Fibroblast of the aortic adventitia (primary cell): Measurements from ENCODE around the gene GRAMD1A. TPM values are rescaled to one million over a fixed set of nuclear protein-coding genes. Genes with fewer than 3 reads are reported as not detected.

ENCODE experiments used
- DNase-seq: peaks from one replicate; pipeline ENCODE4 v3.0.0-alpha.2; 2010; ENCODE audit warnings: low read depth
- H3K4me3 ChIP-seq: 2 replicates; pipeline ENCODE4 v1.5.1; 2011; ENCODE audit warnings: low read depth, mild to moderate bottlenecking, control low read depth, low read length, moderate library complexity
- CTCF ChIP-seq: IDR thresholded peaks from 2 replicates; pipeline ENCODE4 v1.5.1; 2011; ENCODE audit warnings: mild to moderate bottlenecking, low read length, control low read depth, inconsistent platforms; ENCODE audit not compliant: insufficient read depth
- total RNA-seq: library from RNA; depleted of rRNA; stranded (reverse); fragments of >200 nt; gene quantifications from 2 replicates; pipeline ENCODE4 v1.2.3, GENCODE V29; 2012; ENCODE audit warnings: low replicate concordance

Gene GRAMD1A
- total RNA-seq, 1 donor: 25.1 TPM

- DNase-seq: peak; percentile 27
- no peak overlapping the region for H3K4me3 ChIP-seq
- TF ChIP-seq CTCF: no peak
These were observed 40.9 kb downstream of the GRAMD1A start for GRCh38 chr19:35040826-35041547.

GRCh38 chr19:35041548-35042055, 41.5 kb downstream of the GRAMD1A start, which contains the start of gene HPN:
HPN (plus strand) TSS chr19:35041721; CDS start chr19:35042507, 786 bp downstream.
- no peak for DNase-seq
- no peak within 1 kb of the TSS for H3K4me3 ChIP-seq
- no peak for TF ChIP-seq CTCF

GRCh38 chr19:35042056-35042730, 42.1 kb downstream of the GRAMD1A start:
- no peak for TF ChIP-seq CTCF

GRCh38 chr19:35042954-35043604, 43.0 kb downstream of the GRAMD1A start:
- no peak for TF ChIP-seq CTCF
- DNase-seq: no peak
- no peak overlapping the region for H3K4me3 ChIP-seq

More at GRCh38 chr19:35042056-35042730, 42.1 kb downstream of the GRAMD1A start:
- H3K4me3 ChIP-seq: no peak overlapping the region
- DNase-seq: no peak

GRCh38 chr19:35043906-35044305, 43.8 kb downstream of the GRAMD1A start:
- no peak for TF ChIP-seq CTCF
- DNase-seq: no peak
- no peak overlapping the region for H3K4me3 ChIP-seq

- TF ChIP-seq CTCF: peak; percentile 97
- H3K4me3 ChIP-seq: no peak overlapping the region
- peak; percentile 66 for DNase-seq
These were observed 44.4 kb downstream of the GRAMD1A start for GRCh38 chr19:35044317-35045117.
